Measurements from ENCODE around the gene EIF5A2.

EIF5A2 gene

GRCh38 chr3:170908235-170909116 lies at the start of gene EIF5A2:
TSS of gene EIF5A2 (minus strand) at chr3:170908637. CDS start at chr3:170907806, 831 bp downstream.
- peak; percentile 95 for DNase-seq (ENCODE audit: low read depth)
- no peak for TF ChIP-seq CTCF (conservative IDR thresholded peaks at IDR 0.05; ENCODE audit: control insufficient read depth, insufficient read depth, low read depth, low read length)
- H3K4me3 ChIP-seq (ENCODE audit: control insufficient read depth, low read depth, low read length) = peak within 1 kb of the TSS; percentile 73

GRCh38 chr3:170956647-170957046 lies 48.2 kb upstream of the EIF5A2 start:
- no peak for TF ChIP-seq CTCF (conservative IDR thresholded peaks at IDR 0.05; ENCODE audit: control insufficient read depth, insufficient read depth, low read depth, low read length)
- no peak for DNase-seq (ENCODE audit: low read depth)

GRCh38 chr3:170953736-170954135 lies 45.3 kb upstream of the EIF5A2 start:
- no peak for TF ChIP-seq CTCF (conservative IDR thresholded peaks at IDR 0.05; ENCODE audit: control insufficient read depth, insufficient read depth, low read depth, low read length)
- DNase-seq (ENCODE audit: low read depth) = no peak
- no peak overlapping the region for H3K4me3 ChIP-seq (ENCODE audit: control insufficient read depth, low read depth, low read length)

More at GRCh38 chr3:170956647-170957046, 48.2 kb upstream of the EIF5A2 start:
- H3K4me3 ChIP-seq (ENCODE audit: control insufficient read depth, low read depth, low read length) = no peak overlapping the region

- DNase-seq (ENCODE audit: low read depth) = no peak
- no peak for TF ChIP-seq CTCF (conservative IDR thresholded peaks at IDR 0.05; ENCODE audit: control insufficient read depth, insufficient read depth, low read depth, low read length)
- H3K4me3 ChIP-seq (ENCODE audit: control insufficient read depth, low read depth, low read length) = no peak overlapping the region
Measured at GRCh38 chr3:170953229-170953628, 44.8 kb upstream of the EIF5A2 start.

GRCh38 chr3:170949211-170949610 lies 40.8 kb upstream of the EIF5A2 start:
- no peak for TF ChIP-seq CTCF (conservative IDR thresholded peaks at IDR 0.05; ENCODE audit: control insufficient read depth, insufficient read depth, low read depth, low read length)
- DNase-seq (ENCODE audit: low read depth) = no peak
- H3K4me3 ChIP-seq (ENCODE audit: control insufficient read depth, low read depth, low read length) = no peak overlapping the region

- TF ChIP-seq CTCF (conservative IDR thresholded peaks at IDR 0.05; ENCODE audit: control insufficient read depth, insufficient read depth, low read depth, low read length) = no peak
- no peak overlapping the region for H3K4me3 ChIP-seq (ENCODE audit: control insufficient read depth, low read depth, low read length)
- no peak for DNase-seq (ENCODE audit: low read depth)
Measured at GRCh38 chr3:170947018-170947769, 38.8 kb upstream of the EIF5A2 start.
